DMS153 treated with DMSO at 0.1 percent for 48 hours (cell line): ENCODE results near the gene COL16A1.

Source experiments
- DNase-seq: peaks from one replicate; lab custom pipeline; 2025; ENCODE audit not compliant: unreplicated experiment; lab: John Stamatoyannopoulos, UW

The COL16A1 gene

GRCh38 chr1:31667065-31667785, 36.6 kb downstream of the COL16A1 start:
- no peak for DNase-seq

- DNase-seq: peak; percentile 76
Measured at GRCh38 chr1:31666263-31666963, 37.4 kb downstream of the COL16A1 start.

GRCh38 chr1:31665234-31665878, 38.5 kb downstream of the COL16A1 start:
- DNase-seq: no peak

GRCh38 chr1:31664528-31664927, 39.3 kb downstream of the COL16A1 start:
- no peak for DNase-seq

- peak; percentile 49 for DNase-seq
Measured at GRCh38 chr1:31663622-31664452, 40.0 kb downstream of the COL16A1 start.

GRCh38 chr1:31662463-31662862, 41.4 kb downstream of the COL16A1 start:
- DNase-seq: no peak

- no peak for DNase-seq
Measured at GRCh38 chr1:31661856-31662255, 42.0 kb downstream of the COL16A1 start.

GRCh38 chr1:31660871-31661455, 42.9 kb downstream of the COL16A1 start:
- DNase-seq: no peak

- DNase-seq: no peak
Measured at GRCh38 chr1:31659889-31660288, 43.9 kb downstream of the COL16A1 start.

- DNase-seq: no peak
Measured at GRCh38 chr1:31658721-31659120, 45.1 kb downstream of the COL16A1 start.

- no peak for DNase-seq
Measured at GRCh38 chr1:31657972-31658510, 45.8 kb downstream of the COL16A1 start.

- DNase-seq: no peak
Measured at GRCh38 chr1:31657020-31657804, 46.6 kb downstream of the COL16A1 start.

GRCh38 chr1:31655756-31656155, 48.1 kb downstream of the COL16A1 start:
- DNase-seq: no peak

GRCh38 chr1:31655104-31655503, 48.7 kb downstream of the COL16A1 start:
- DNase-seq: no peak

- no peak for DNase-seq
Measured at GRCh38 chr1:31654474-31654776, 49.4 kb downstream of the COL16A1 start.

GRCh38 chr1:31653717-31654473, 49.9 kb downstream of the COL16A1 start:
- DNase-seq: no peak

GRCh38 chr1:31652891-31653499, 50.8 kb downstream of the COL16A1 start:
- DNase-seq: no peak

GRCh38 chr1:31651766-31652165, 52.1 kb downstream of the COL16A1 start:
- no peak for DNase-seq

- no peak for DNase-seq
Measured at GRCh38 chr1:31651089-31651420, 52.8 kb downstream of the COL16A1 start.
